Fibroblast of mammary gland (primary cell): Measurements from ENCODE around the gene DNAH14.
"Not testable (repeated sequence)": the region's sequence is repeated elsewhere in the genome, so short reads cannot be mapped to it uniquely, and the experiment has no call there.

ENCODE experiments used
- DNase-seq: peaks from one replicate; pipeline ENCODE4 v3.0.0-alpha.2; 2010; ENCODE audit warnings: low read depth
- H3K4me3 ChIP-seq: 2 replicates; pipeline ENCODE4 v1.5.1; 2011; ENCODE audit warnings: low read depth, mild to moderate bottlenecking, low read length, moderate library complexity; ENCODE audit not compliant: control insufficient read depth
- CTCF ChIP-seq: conservative IDR thresholded peaks from 2 replicates; pipeline ENCODE4 v1.5.1; 2011; ENCODE audit warnings: low read depth, low read length, inconsistent platforms; ENCODE audit not compliant: control insufficient read depth, insufficient read depth

Gene DNAH14

GRCh38 chr1:225280563-225280962, 351.1 kb downstream of the DNAH14 start:
- TF ChIP-seq CTCF, result no peak
- no peak for DNase-seq
- no peak overlapping the region for H3K4me3 ChIP-seq

GRCh38 chr1:225290244-225290643, 360.8 kb downstream of the DNAH14 start:
- H3K4me3 ChIP-seq, result no peak overlapping the region
- no peak for DNase-seq
- TF ChIP-seq CTCF, result no peak

- no peak for TF ChIP-seq CTCF
- DNase-seq, result peak; percentile 15
- no peak overlapping the region for H3K4me3 ChIP-seq
Measured at GRCh38 chr1:225299624-225300023, 370.1 kb downstream of the DNAH14 start.

GRCh38 chr1:225300381-225300780, 370.9 kb downstream of the DNAH14 start:
- TF ChIP-seq CTCF, result no peak
- DNase-seq, result no peak
- no peak overlapping the region for H3K4me3 ChIP-seq

- TF ChIP-seq CTCF, result no peak
- no peak for DNase-seq
- H3K4me3 ChIP-seq, result no peak overlapping the region
Measured at GRCh38 chr1:225304996-225305395, 375.5 kb downstream of the DNAH14 start.

- not testable (repeated sequence) for H3K4me3 ChIP-seq, DNase-seq
Measured at GRCh38 chr1:225310544-225310943, 381.1 kb downstream of the DNAH14 start.

GRCh38 chr1:225318706-225319575, 389.5 kb downstream of the DNAH14 start:
- peak; percentile 53 for DNase-seq
- TF ChIP-seq CTCF, result peak; percentile 94

More at GRCh38 chr1:225318706-225319575, 389.5 kb downstream of the DNAH14 start:
- no peak overlapping the region for H3K4me3 ChIP-seq
